Measurements from ENCODE around the gene GOLGA6L2.
"Not testable (repeated sequence)": the region's sequence is repeated elsewhere in the genome, so short reads cannot be mapped to it uniquely, and the experiment has no call there.

GOLGA6L2 gene

GRCh38 chr15:23447107-23447500 lies at the start of gene GOLGA6L2:
GOLGA6L2 (minus strand) TSS chr15:23447243; CDS start chr15:23447181, 62 bp downstream.
- DNase-seq (ENCODE audit: low spot score): no peak

- no peak for DNase-seq (ENCODE audit: low spot score)
Observed at GRCh38 chr15:23484870-23485269, 37.8 kb upstream of the GOLGA6L2 start.

DNA sequence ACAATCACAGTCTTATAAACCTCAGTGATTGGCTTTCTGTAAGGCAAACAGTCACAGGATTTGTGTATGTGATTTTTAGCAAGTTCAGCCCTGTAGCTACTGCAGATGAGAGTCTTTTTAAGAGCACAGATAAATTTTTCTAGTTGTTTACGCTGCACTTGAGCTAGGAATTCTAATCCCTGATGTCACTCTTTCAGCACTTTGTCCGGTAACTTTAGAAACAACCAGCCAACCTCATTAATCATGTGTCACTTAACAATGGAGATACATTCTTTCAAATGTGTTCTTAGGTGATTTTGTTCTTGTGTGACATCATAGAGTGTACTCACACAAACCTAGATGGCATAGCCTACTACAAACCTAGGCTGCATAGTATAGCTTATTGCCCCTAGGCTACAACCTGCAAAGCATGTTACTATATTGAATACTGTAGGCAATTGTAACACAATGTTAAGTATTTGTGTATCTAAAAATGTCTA lies 36.8 kb upstream of the GOLGA6L2 start:
- no peak for DNase-seq (ENCODE audit: low spot score)

DNA sequence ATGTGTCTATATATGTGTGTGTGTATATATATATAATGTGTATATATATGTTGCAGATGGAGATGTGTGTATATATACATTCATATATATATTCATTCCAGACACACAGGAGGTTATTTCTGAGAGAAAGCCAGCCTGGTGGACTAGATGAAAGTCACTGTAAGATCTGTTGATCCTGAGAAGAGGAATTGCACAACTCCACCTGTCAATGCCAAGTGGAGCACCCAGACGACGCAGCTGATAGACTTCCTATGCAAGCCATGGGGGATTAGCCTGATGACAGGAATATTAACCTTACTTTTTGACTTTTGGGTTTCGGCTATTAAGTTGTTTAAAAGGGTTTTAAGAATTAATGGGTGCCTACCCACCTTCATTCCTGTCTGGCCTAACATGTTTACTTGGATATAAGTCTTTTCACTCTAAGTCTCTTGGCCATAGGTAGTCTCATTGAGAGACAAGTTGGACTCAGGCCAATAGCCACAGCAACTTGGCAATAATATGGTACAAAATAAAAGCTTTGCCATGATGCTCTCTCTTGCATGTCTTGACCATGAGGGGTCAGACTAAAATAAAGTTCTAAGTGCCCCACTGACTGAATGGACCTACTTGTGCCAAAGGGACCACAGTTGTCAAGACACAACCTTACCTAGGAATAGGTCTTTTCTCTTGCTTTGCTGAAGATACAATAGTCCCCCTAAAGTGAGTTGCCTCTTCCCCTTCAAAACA lies 35.9 kb upstream of the GOLGA6L2 start:
- DNase-seq (ENCODE audit: low spot score): no peak

GRCh38 chr15:23482228-23482627 lies 35.2 kb upstream of the GOLGA6L2 start:
- no peak for DNase-seq (ENCODE audit: low spot score)

DNA sequence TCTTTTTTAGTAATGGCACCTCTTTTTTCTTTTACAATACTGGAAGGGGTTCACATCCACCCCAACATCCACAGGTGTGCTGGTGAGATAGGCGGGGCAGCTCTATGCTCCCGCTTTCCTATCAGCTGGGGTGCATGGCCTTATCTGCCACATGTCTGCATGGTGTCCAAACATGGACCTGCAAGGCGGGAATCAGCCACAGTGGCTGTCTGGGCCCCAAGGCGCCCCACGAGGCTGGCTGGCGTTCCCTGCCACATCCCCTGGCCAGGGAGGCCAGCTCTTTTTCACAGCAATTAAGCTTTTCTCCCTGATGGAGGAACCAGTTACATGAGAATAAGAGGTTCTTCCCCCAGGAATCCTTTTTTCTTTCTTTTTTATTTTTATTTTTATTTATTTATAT lies 30.9 kb upstream of the GOLGA6L2 start:
- no peak for DNase-seq (ENCODE audit: low spot score)

- DNase-seq (ENCODE audit: low spot score): no peak
Observed at GRCh38 chr15:23472678-23473077, 25.6 kb upstream of the GOLGA6L2 start.

- no peak for DNase-seq (ENCODE audit: low spot score)
Observed at GRCh38 chr15:23472033-23472432, 25.0 kb upstream of the GOLGA6L2 start.

DNA sequence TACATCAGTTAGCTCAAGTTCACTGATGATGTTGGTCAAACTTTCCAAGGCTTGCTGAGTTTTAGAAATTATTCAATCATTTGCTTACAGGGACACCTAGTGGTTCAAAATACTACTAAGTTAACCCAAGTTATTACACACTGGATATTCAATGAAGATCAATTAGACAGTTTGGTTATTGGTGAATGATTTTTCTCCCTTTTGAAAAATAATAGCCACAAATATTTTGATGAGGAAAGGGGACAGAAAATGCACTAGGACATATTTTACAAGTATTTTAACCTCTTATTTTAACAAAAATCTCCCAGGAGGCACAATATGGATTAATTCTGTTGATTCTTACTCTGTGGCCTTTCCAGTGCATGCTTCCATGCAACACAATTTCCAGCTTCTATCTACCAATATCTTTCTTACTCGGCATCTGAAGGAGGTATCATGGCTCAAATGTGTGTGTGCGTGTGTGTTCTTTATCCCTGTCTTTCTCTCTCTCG lies 20.1 kb upstream of the GOLGA6L2 start:
- peak; percentile 28 for DNase-seq (ENCODE audit: low spot score)

DNA sequence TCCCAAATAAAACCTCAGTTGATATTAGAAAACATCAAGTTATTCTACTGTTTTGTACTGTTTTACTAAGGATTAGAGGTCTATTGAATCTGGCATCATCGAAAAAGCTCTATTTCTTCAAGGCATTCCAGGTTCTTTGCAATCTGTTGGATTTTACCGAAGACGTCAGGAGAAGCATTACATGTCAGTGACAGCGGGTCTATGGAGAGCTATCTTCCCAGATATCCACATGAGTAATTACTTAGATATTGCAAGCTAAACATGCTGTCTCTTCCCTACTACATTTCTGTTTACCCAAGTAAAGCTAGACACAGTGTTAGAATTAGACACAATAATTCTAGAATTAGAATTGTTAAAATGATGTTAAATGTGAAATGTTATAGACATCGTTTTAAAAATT lies 10.8 kb upstream of the GOLGA6L2 start:
- DNase-seq (ENCODE audit: low spot score): no peak

- DNase-seq (ENCODE audit: low spot score): no peak
Observed at GRCh38 chr15:23446215-23447106, 582 bp downstream of the GOLGA6L2 start.

DNA sequence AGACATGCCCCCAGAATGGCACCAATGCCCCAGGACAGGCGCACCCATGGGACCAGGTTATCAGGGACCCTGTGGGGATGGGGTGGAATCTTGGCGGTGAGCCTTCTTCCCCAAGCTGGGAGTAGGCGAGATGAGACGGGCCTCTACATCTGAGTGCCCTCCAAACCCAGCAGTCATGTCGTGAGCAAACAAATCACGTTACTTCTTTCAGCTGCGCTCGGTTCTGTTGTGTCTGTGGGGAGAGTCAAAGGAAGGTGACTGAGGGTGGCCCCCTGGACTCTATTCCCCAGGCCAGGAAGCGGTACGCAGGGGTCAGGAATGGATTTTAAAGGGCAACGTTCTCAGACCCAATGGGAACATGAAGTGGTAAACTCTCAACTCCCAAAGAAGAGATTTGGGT lies 2.8 kb downstream of the GOLGA6L2 start:
- DNase-seq (ENCODE audit: low spot score): no peak

- no peak for DNase-seq (ENCODE audit: low spot score)
Observed at GRCh38 chr15:23441204-23441603, 5.8 kb downstream of the GOLGA6L2 start.

DNA sequence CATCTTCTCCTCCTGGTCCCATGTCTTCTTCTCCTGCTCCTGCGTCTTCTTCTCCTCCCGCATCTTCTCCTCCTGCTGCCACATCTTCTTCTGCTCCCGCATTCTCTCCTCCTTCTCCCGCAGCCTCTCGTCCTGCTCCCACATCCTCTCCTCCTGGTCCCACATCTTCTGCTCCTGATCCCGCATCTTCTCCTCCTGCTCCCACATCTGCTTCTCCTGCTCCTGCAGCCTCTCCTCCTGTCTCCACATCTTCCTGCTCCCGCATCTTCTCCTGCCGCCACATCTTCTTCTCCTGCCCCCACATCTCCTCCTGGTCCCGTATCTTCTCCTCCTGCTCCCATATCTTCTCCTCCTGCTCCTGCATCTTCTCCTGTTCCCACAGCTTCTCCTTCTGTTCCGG lies 6.4 kb downstream of the GOLGA6L2 start:
- no peak for DNase-seq (ENCODE audit: low spot score)

GRCh38 chr15:23439513-23439912 lies 7.5 kb downstream of the GOLGA6L2 start:
- DNase-seq (ENCODE audit: low spot score): no peak

- no peak for DNase-seq (ENCODE audit: low spot score)
Observed at GRCh38 chr15:23438816-23439466, 8.1 kb downstream of the GOLGA6L2 start.

DNA sequence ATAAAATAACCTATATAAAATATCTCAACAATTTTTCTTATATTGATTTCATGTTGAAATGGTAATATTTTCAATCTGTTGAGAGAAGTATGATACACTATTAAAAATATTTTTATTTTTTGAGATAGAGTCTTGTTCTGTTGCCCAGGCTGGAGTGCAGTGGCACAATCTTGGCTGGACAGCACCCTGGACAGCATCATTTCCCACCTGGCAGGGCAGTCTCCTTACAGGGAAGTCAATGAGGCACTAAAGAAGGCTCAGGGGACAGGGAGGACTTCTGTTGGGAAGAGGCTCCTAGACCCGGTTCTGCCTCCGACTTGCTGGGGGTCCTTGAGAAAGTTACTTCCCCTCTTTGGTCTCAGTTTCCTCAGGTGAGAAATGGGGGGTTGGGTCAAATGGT lies 9.4 kb downstream of the GOLGA6L2 start:
- no peak for DNase-seq (ENCODE audit: low spot score)

DNA sequence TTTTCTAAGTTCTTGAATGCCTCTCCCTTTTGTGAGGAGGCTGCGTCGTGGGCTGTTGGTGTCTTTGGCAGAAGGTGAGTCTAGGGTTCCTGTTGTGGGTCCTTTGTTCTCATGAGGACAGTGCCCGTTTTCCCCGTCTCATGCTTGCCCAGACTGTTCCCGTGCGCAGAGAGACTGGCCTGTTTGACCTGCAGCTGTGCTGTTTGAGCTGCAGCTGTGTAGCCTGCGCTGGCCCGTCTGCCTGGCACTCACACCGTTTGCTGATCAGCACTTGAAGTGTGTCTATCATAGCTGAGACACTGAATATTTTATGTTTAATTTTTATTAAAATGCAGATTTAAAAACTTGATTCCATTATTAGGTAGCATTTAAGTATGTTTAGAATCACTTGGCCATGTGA lies 9.9 kb downstream of the GOLGA6L2 start:
- DNase-seq (ENCODE audit: low spot score): no peak

DNA sequence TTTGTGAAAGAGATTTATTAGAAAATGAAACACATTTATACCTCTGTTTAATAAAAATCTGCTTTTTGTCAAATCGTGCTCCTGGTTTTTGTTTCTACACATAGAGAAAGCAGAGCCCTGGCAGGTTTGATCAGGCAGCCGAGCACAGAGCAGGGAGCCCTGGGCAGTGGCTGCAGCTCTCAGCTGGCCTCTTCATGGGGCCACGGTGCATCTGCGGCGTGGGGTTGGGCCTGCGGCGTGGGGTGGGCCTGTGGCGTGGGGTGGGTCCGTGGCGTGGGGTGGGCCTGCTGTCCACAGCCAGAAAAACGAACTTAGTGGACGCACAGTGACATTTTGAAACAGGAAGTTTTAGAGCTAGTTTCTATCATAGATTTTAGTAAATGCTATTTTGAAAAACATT lies 10.6 kb downstream of the GOLGA6L2 start:
- no peak for DNase-seq (ENCODE audit: low spot score)

DNA sequence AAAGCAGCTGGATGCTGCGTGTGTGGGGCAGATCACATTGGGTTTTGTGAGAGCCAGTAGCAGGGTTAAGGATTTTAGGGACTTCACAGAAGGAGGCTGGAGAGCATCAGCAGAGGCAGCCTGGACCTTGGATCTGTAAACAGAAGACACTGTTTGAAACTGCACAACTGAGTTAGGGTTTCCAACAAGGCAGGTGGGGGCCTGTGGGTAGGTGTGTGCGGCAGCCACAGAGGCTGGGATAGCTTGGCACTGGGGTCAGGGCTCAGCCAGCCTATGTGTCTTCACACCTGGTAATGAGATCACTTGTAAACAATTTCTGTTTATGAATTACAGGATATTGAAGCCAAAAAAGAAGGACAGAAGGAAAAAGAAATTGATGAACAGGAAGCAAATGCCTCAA lies 12.3 kb downstream of the GOLGA6L2 start:
- not testable (repeated sequence) for DNase-seq (ENCODE audit: low spot score)

DNA sequence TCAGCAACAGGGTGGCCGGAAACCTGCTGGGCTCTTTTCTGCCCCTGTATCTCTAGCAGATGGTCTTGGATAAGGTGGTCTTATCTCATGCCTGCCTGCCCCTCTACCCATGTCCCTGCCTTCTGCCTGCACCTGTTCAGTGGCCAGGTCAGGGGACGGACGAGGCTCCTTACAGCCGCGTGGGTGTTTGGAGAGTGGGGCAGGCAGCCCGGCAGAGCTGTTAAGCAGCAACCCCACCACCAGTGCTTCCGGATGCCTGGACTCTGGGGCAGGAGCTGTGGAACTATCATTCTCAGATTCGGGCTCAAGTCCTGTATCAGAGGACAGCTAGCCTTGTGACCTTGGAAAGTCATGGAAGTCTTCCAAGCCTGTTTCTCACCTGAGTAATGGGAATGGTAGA lies 21.7 kb downstream of the GOLGA6L2 start:
- not testable (repeated sequence) for DNase-seq (ENCODE audit: low spot score)

- no peak for DNase-seq (ENCODE audit: low spot score)
Observed at GRCh38 chr15:23424111-23424904, 22.7 kb downstream of the GOLGA6L2 start.

Measured in D341Med (cell line).